Measurements from ENCODE around the gene SYT5.
A peak's percentile ranks its signal among the peaks of the same experiment; 100 is the strongest.
"Not testable (repeated sequence)": the region's sequence is repeated elsewhere in the genome, so short reads cannot be mapped to it uniquely, and the experiment has no call there.

SYT5 gene

GRCh38 chr19:55166530-55167268 is 13.4 kb downstream of the SYT5 start, which contains the start of gene DNAAF3:
DNAAF3 (minus strand) TSS chr19:55166613; CDS start chr19:55166413, 200 bp downstream.
- peak in 4 of 5 experiments; percentile 43 to 84 (median 54) for DNase-seq

- DNase-seq: peak in 3 of 5 experiments; percentile 45 to 74 (median 45)
These were observed 14.0 kb downstream of the SYT5 start for GRCh38 chr19:55165952-55166529.

- no peak for DNase-seq
These were observed 18.3 kb downstream of the SYT5 start for GRCh38 chr19:55161571-55162322.

- DNase-seq: no peak
These were observed 19.1 kb downstream of the SYT5 start for GRCh38 chr19:55160986-55161365.

GRCh38 chr19:55160128-55160985 is 19.7 kb downstream of the SYT5 start:
- peak; percentile 74 to 87 (median 81) for DNase-seq

GRCh38 chr19:55158848-55159749 is 21.0 kb downstream of the SYT5 start:
- no peak for DNase-seq

GRCh38 chr19:55158423-55158822 is 21.7 kb downstream of the SYT5 start:
- no peak for DNase-seq

GRCh38 chr19:55157064-55157908 is 22.8 kb downstream of the SYT5 start, which contains the start of gene TNNI3:
TNNI3 (minus strand) TSS chr19:55157732; CDS start chr19:55157589, 143 bp downstream.
- no peak for DNase-seq

- peak in 1 of 5 experiments; percentile 42 for DNase-seq
These were observed 23.7 kb downstream of the SYT5 start for GRCh38 chr19:55156202-55157063.

- not testable (repeated sequence) for DNase-seq
These were observed 24.3 kb downstream of the SYT5 start for GRCh38 chr19:55155784-55156183.

- DNase-seq: no peak
These were observed 26.3 kb downstream of the SYT5 start for GRCh38 chr19:55153652-55154264.

GRCh38 chr19:55152017-55152416 is 28.1 kb downstream of the SYT5 start:
- no peak for DNase-seq

- no peak for DNase-seq
These were observed 30.7 kb downstream of the SYT5 start, which contains the start of gene TNNT1 for GRCh38 chr19:55149078-55150003. TNNT1 (minus strand) TSS chr19:55149206; CDS start chr19:55147157, 2,049 bp downstream.

GRCh38 chr19:55147545-55148251 is 32.4 kb downstream of the SYT5 start:
- DNase-seq: no peak

GRCh38 chr19:55146705-55147273 is 33.3 kb downstream of the SYT5 start:
- no peak for DNase-seq

- DNase-seq: peak in 1 of 5 experiments; percentile 34
These were observed 33.9 kb downstream of the SYT5 start for GRCh38 chr19:55146078-55146704.

All from T-helper 2 cell (primary cell).